Measurements from ENCODE around the gene FBXL4.

DNA sequence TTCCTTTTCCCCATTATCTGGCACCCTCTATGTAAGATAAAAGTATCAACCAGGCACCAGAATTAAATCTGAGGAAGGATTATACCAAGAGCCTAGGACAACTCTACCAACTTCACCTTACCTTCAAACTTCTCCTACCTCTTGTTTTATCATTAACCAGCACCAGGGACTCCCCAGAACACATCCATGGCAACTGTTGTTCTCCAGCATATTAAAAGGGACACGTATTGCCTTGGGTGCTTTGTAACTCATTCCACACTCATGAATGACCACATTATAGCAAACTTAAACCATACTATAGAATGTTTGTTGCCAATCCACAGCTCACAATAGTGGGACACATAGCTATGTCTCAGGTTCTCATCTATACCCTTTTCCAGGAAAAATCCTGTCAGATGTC is 11.9 kb upstream of the FBXL4 start:
- TF ChIP-seq POLR2A (IDR thresholded peaks at IDR 0.05), result no peak
- TF ChIP-seq, protein P1, sequence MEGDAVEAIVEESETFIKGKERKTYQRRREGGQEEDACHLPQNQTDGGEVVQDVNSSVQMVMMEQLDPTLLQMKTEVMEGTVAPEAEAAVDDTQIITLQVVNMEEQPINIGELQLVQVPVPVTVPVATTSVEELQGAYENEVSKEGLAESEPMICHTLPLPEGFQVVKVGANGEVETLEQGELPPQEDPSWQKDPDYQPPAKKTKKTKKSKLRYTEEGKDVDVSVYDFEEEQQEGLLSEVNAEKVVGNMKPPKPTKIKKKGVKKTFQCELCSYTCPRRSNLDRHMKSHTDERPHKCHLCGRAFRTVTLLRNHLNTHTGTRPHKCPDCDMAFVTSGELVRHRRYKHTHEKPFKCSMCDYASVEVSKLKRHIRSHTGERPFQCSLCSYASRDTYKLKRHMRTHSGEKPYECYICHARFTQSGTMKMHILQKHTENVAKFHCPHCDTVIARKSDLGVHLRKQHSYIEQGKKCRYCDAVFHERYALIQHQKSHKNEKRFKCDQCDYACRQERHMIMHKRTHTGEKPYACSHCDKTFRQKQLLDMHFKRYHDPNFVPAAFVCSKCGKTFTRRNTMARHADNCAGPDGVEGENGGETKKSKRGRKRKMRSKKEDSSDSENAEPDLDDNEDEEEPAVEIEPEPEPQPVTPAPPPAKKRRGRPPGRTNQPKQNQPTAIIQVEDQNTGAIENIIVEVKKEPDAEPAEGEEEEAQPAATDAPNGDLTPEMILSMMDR (IDR thresholded peaks at IDR 0.05), result no peak

All from tibial nerve (tissue), 3 donors.